Measurements from ENCODE around the gene ALPK3.

The ALPK3 gene

GRCh38 chr15:84846269-84846668 is 29.1 kb downstream of the ALPK3 start:
- DNase-seq (ENCODE audit: low spot score): no peak

- no peak for DNase-seq (ENCODE audit: low spot score)
These were observed 30.2 kb downstream of the ALPK3 start for GRCh38 chr15:84847382-84847781.

GRCh38 chr15:84852212-84852611 is 35.1 kb downstream of the ALPK3 start:
- DNase-seq (ENCODE audit: low spot score): no peak

- no peak for DNase-seq (ENCODE audit: low spot score)
These were observed 38.0 kb downstream of the ALPK3 start for GRCh38 chr15:84855136-84855535.

- no peak for DNase-seq (ENCODE audit: low spot score)
These were observed 38.6 kb downstream of the ALPK3 start for GRCh38 chr15:84855765-84856164.

GRCh38 chr15:84856731-84857417 is 39.7 kb downstream of the ALPK3 start:
- DNase-seq (ENCODE audit: low spot score): no peak

- no peak for DNase-seq (ENCODE audit: low spot score)
These were observed 40.4 kb downstream of the ALPK3 start for GRCh38 chr15:84857418-84858004.

GRCh38 chr15:84858231-84858630 is 41.1 kb downstream of the ALPK3 start:
- DNase-seq (ENCODE audit: low spot score): no peak

GRCh38 chr15:84859144-84859543 is 42.0 kb downstream of the ALPK3 start:
- peak; percentile 84 for DNase-seq (ENCODE audit: low spot score)

GRCh38 chr15:84859651-84860050 is 42.5 kb downstream of the ALPK3 start:
- DNase-seq (ENCODE audit: low spot score): no peak

- DNase-seq (ENCODE audit: low spot score): no peak
These were observed 44.6 kb downstream of the ALPK3 start for GRCh38 chr15:84861781-84862180.

- no peak for DNase-seq (ENCODE audit: low spot score)
These were observed 45.2 kb downstream of the ALPK3 start for GRCh38 chr15:84862214-84862975.

- no peak for DNase-seq (ENCODE audit: low spot score)
These were observed 46.6 kb downstream of the ALPK3 start for GRCh38 chr15:84863565-84864443.

- no peak for DNase-seq (ENCODE audit: low spot score)
These were observed 47.3 kb downstream of the ALPK3 start for GRCh38 chr15:84864444-84864795.

- no peak for DNase-seq (ENCODE audit: low spot score)
These were observed 48.0 kb downstream of the ALPK3 start for GRCh38 chr15:84865074-84865569.

- no peak for DNase-seq (ENCODE audit: low spot score)
These were observed 51.1 kb downstream of the ALPK3 start for GRCh38 chr15:84868037-84868880.

- no peak for DNase-seq (ENCODE audit: low spot score)
These were observed 52.4 kb downstream of the ALPK3 start for GRCh38 chr15:84869510-84869909.

- no peak for DNase-seq (ENCODE audit: low spot score)
These were observed 54.4 kb downstream of the ALPK3 start for GRCh38 chr15:84871428-84871985.

GRCh38 chr15:84872009-84872910 is 55.1 kb downstream of the ALPK3 start:
- DNase-seq (ENCODE audit: low spot score): no peak

GRCh38 chr15:84873997-84874396 is 56.8 kb downstream of the ALPK3 start:
- no peak for DNase-seq (ENCODE audit: low spot score)
